HG03103 (cell line): Measurements from ENCODE around the gene CFLAR.
A peak's percentile ranks its signal among the peaks of the same experiment; 100 is the strongest.

Experiments used
- ATAC-seq: cut with Tn5 transposase; IDR thresholded peaks from one replicate; pipeline ENCODE4 v1.9.1; 2021; ENCODE audit warnings: low read depth; ENCODE audit not compliant: unreplicated experiment

Gene CFLAR

DNA sequence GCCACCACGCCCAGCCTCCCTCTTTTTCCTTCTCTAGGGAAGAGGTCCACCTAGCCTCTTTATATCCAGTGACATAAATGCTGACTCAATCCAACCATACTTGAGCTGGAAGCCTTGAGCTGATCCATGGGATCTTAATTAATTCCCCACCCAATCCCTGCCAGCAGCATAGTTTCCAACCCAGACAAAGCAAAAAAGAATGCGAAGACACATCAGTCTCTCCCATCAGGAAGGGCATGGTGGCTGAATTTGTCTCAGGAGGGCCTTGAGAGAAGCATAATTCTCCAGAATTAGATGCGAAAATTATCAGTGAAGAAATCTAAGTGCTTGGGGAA lies 89.5 kb downstream of the CFLAR start:
- ATAC-seq, result no peak

GRCh38 chr2:201208563-201209252 lies 92.7 kb downstream of the CFLAR start:
- peak; percentile 74 for ATAC-seq

DNA sequence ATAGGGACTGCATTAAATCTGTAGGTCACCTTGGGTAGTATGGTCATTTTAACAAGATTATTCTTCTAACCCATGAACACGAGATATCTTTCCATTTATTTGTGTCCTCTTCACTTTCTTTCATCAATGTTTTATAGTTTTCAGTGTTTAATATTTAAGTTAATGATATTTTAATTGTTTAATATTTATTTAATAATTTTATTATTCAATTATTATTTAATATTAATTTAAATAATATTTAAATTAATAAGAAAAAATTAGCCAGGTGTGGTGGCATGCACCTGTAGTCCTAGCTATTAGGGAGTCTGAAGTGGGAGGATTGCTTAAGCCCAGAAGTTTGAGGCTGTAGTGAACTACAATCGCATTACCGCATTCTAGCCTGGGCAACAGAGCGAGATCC lies 100.0 kb downstream of the CFLAR start:
- no peak for ATAC-seq

- no peak for ATAC-seq
Observed at GRCh38 chr2:201216918-201217317, 101.0 kb downstream of the CFLAR start.

GRCh38 chr2:201218780-201219179 lies 102.8 kb downstream of the CFLAR start:
- no peak for ATAC-seq

- ATAC-seq, result no peak
Observed at GRCh38 chr2:201219328-201220096, 103.5 kb downstream of the CFLAR start.

DNA sequence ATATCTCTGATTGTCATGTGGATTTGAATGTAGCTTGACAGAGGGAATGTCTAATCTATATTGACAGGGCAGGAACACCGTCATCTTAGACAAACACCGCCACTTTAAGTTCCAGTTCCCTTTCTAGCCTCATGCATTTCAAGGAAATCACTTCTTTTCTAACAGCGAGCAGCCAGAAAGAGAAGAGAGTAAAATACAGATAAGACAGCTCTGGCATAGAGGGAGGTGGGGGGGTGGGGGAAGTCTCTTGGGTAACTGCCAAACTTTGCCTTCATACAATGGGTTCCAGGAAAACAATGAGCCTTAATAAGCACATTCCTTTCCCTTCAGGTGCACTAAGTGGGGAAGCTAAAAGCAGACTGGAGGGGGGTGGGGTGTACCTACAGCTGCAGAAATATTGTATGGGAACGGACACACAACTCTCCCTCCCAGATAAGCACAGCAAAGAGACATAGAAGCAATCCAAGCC lies 104.2 kb downstream of the CFLAR start:
- ATAC-seq, result no peak

DNA sequence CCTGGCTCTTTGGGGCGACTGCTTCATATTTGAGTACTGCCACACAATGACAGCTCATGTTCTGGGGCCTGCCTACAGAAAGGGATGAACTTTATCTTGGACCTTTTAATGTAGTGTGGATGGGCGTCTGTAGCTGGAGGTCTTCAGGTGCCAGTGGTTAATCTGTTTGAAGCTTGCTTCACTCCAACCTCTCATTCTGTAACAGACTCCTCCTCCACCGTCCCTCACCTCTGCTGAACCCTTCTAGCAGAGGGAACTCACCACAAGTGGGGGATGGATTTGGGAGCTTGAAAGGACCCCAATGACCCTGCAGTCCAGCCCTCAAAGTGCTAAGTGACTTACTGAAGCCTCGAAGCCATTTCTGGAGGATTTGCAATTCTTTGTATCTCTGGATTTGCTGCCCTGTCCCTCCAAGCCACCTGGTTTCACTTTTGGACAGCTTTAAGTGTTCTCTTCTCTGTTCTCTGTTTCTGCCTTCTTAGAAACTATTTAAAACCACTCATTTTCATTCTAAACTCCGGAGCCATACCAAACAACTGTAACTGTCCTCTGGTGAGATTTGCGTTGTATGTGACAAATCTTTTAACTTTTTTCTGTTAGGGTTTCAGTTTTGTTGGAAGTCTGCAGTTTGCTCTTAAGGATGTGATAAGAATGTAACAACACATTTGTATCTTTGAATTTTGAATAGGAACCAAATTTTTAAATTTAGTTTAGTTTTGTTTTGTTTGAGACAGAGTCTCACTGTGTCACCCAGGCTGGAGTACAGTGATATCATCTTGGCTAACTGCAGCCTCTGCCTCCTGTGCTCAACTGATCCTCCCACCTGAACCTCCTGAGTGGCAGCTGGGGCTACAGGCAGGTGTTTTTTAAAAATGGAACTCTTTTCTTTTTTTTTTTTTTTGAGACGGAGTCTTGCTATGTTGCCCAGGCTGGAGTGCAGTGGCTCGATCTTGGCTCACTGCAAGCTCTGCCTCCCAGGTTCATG lies 107.4 kb downstream of the CFLAR start:
- ATAC-seq, result peak; percentile 88
